GM12878 (cell line): ENCODE results near the gene PLEKHH1. TPM values are rescaled to one million over a fixed set of nuclear protein-coding genes. Genes with fewer than 3 reads are reported as not detected.

Source experiments
- ATAC-seq: fragments of 200-7000 bp; cut with Tn5 transposase; 3 replicates; pipeline ENCODE4 v1.9.1; 2020; ENCODE audit warnings: mild to moderate bottlenecking, moderate library complexity
- BruUV-seq: library from RNA; stranded (reverse); fragments of 400-500 nt; replicated peaks from 2 replicates; lab custom pipeline; 2021; lab: Mats Ljungman, UMichigan
- CTCF ChIA-PET: fragments of 300-600 bp; sonication (Branson Sonifier 250); formaldehyde crosslinking; extraction: SDS; loops from one replicate; lab custom pipeline; 2021; ENCODE audit warnings: inconsistent platforms; lab: Yijun Ruan, JAX
- POLR2A ChIA-PET: fragments of 350-600 bp; formaldehyde crosslinking; extraction: SDS; loops from one replicate; lab custom pipeline; 2021; ENCODE audit warnings: inconsistent platforms; lab: Charles Lee
- RAD21 ChIA-PET: fragments of 300-600 bp; sonication (Branson Sonifier 250); formaldehyde crosslinking; loops from one replicate; lab custom pipeline; 2023; ENCODE audit warnings: antibody characterized with exemption; ENCODE audit not compliant: unreplicated experiment; lab: Charles Lee
- SMC1A ChIA-PET: fragments of 300-600 bp; sonication (Branson Sonifier 250); formaldehyde crosslinking; loops from one replicate; lab custom pipeline; 2023; ENCODE audit not compliant: unreplicated experiment, uncharacterized antibody; lab: Charles Lee
- DNase-seq: peaks from one replicate; pipeline ENCODE4 v3.0.0-alpha.2; 2011; ENCODE audit warnings: low read depth, low spot score
- FAIRE-seq: peaks from 3 replicates; lab custom pipeline; 2011; peaks lifted over from hg19 to GRCh38; lab: Jason Lieb, UNC
- H2AFZ ChIP-seq: 2 replicates; pipeline ENCODE4 v1.6.0; 2011; ENCODE audit warnings: low read depth, low read length, control low read depth; ENCODE audit not compliant: control insufficient read depth
- H3K27ac ChIP-seq: 2 replicates; pipeline ENCODE4 v1.5.1; 2011; ENCODE audit warnings: control low read depth; ENCODE audit not compliant: control insufficient read depth, insufficient read depth
- H3K27me3 ChIP-seq, 2 experiments: replicated peaks in 1 of 2; 2 replicates each; pipeline versions ENCODE4 v1.6.0 to v1.6.1; 2011; ENCODE audit warnings: low read length in 1 of 2; ENCODE audit not compliant: control insufficient read depth in 2 of 2, insufficient read depth in 2 of 2
- H3K36me3 ChIP-seq, 2 experiments: 2 replicates each; pipeline ENCODE4 v1.5.1; 2011; ENCODE audit warnings: low read length in 1 of 2; ENCODE audit not compliant: control insufficient read depth in 2 of 2, insufficient read depth in 2 of 2
- H3K4me1 ChIP-seq: 2 replicates; pipeline ENCODE4 v1.6.1; 2011; ENCODE audit warnings: mild to moderate bottlenecking, low read length, moderate library complexity, mixed read lengths; ENCODE audit not compliant: control insufficient read depth, insufficient read depth
- H3K4me2 ChIP-seq: 2 replicates; pipeline ENCODE4 v1.6.0; 2011; ENCODE audit warnings: control low read depth; ENCODE audit not compliant: control insufficient read depth, insufficient read depth
- H3K4me3 ChIP-seq: fragments of 200-600 bp; sonication (generic); 2 replicates; pipeline ENCODE4 v1.5.1; 2016
- H3K79me2 ChIP-seq: 2 replicates; pipeline ENCODE4 v1.6.0; 2011; ENCODE audit warnings: low read length; ENCODE audit not compliant: control insufficient read depth, insufficient read depth
- H3K9ac ChIP-seq: 2 replicates; pipeline ENCODE4 v1.8.0; 2011; ENCODE audit warnings: low read length, control low read depth, mixed read lengths; ENCODE audit not compliant: control insufficient read depth, insufficient read depth
- H3K9me3 ChIP-seq: replicated peaks from 3 replicates; pipeline ENCODE4 v1.5.1; 2011; ENCODE audit warnings: mild to moderate bottlenecking, low read length; ENCODE audit not compliant: control insufficient read depth, insufficient read depth
- H4K20me1 ChIP-seq: 2 replicates; pipeline ENCODE4 v1.6.0; 2011; ENCODE audit not compliant: control insufficient read depth, insufficient read depth
- BHLHE40 ChIP-seq, 2 experiments: fragments of 450-650 bp in 1 of 2; IDR thresholded peaks; 2 replicates each; pipeline ENCODE4 v1.6.1; 2011 to 2017; ENCODE audit warnings: low read depth in 2 of 2, borderline replicate concordance in 1 of 2, improper control_type of control experiment in 1 of 2, low read length in 1 of 2, mild to moderate bottlenecking in 1 of 2
- CBX5 ChIP-seq: sonication (generic); IDR thresholded peaks from 2 replicates; pipeline ENCODE4 v1.6.1; 2016; ENCODE audit warnings: low read depth, moderate library complexity, mild to moderate bottlenecking, inconsistent platforms
- DPF2 ChIP-seq: fragments of 450-650 bp; IDR thresholded peaks from 2 replicates; pipeline ENCODE4 v1.6.1; 2017; ENCODE audit warnings: mild to moderate bottlenecking
- ETV6 ChIP-seq, 2 experiments: fragments of 450-650 bp in 1 of 2; IDR thresholded peaks in 1 of 2; conservative IDR thresholded peaks in 1 of 2; 2 replicates each; pipeline ENCODE4 v1.6.1; 2014; ENCODE audit warnings: antibody characterized with exemption in 1 of 2, borderline replicate concordance in 1 of 2, low read depth in 1 of 2, mild to moderate bottlenecking in 1 of 2, moderate library complexity in 1 of 2
- FOXK2 ChIP-seq: fragments of 450-650 bp; IDR thresholded peaks from 2 replicates; pipeline ENCODE4 v1.6.1; 2017; ENCODE audit warnings: mild to moderate bottlenecking, moderate library complexity
- MXI1 ChIP-seq: fragments of 150-350 bp; IDR thresholded peaks from 2 replicates; pipeline ENCODE4 v1.6.1; 2011; ENCODE audit warnings: low read depth, mild to moderate bottlenecking, inconsistent platforms, low read length, improper control_type of control experiment
- NBN ChIP-seq: fragments of 450-650 bp; IDR thresholded peaks from 2 replicates; pipeline ENCODE4 v1.6.1; 2016
- NFXL1 ChIP-seq: fragments of 450-650 bp; IDR thresholded peaks from 2 replicates; pipeline ENCODE4 v1.6.1; 2017; ENCODE audit warnings: antibody characterized with exemption, mild to moderate bottlenecking, borderline replicate concordance
- NR2C1 ChIP-seq: fragments of 450-650 bp; IDR thresholded peaks from 2 replicates; pipeline ENCODE4 v1.6.1; 2017; ENCODE audit warnings: antibody characterized with exemption, mild to moderate bottlenecking, moderate library complexity
- POLR2A ChIP-seq: IDR thresholded peaks from 2 replicates; pipeline ENCODE4 v1.6.1; 2011; ENCODE audit warnings: low read depth, mild to moderate bottlenecking, low read length
- POLR2AphosphoS2 ChIP-seq: IDR thresholded peaks from 2 replicates; pipeline ENCODE4 v1.6.1; 2011; ENCODE audit warnings: low read depth, mild to moderate bottlenecking, low read length, improper control_type of control experiment, moderate library complexity
- SREBF1 ChIP-seq: IDR thresholded peaks from 2 replicates; pipeline ENCODE4 v1.6.1; 2012; ENCODE audit warnings: mild to moderate bottlenecking, low read length
- SREBF2 ChIP-seq: IDR thresholded peaks from 2 replicates; pipeline ENCODE4 v1.6.1; 2012; ENCODE audit warnings: mild to moderate bottlenecking, low read length
- STAT3 ChIP-seq: IDR thresholded peaks from 2 replicates; pipeline ENCODE4 v1.6.1; 2011; ENCODE audit warnings: low read depth, low read length, improper control_type of control experiment
- SUZ12 ChIP-seq: fragments of 200-600 bp; sonication (generic); IDR thresholded peaks from one replicate; pipeline ENCODE4 v1.6.1; 2018; ENCODE audit warnings: antibody characterized with exemption, mild to moderate bottlenecking; ENCODE audit not compliant: unreplicated experiment
- TCF3 ChIP-seq: IDR thresholded peaks from 2 replicates; pipeline ENCODE4 v1.6.1; 2012; ENCODE audit warnings: low read depth, mild to moderate bottlenecking, low read length, borderline replicate concordance; ENCODE audit not compliant: insufficient read depth
- TCF7 ChIP-seq: IDR thresholded peaks from 2 replicates; pipeline ENCODE4 v1.6.1; 2014; ENCODE audit warnings: antibody characterized with exemption, borderline replicate concordance
- WRNIP1 ChIP-seq: IDR thresholded peaks from 2 replicates; pipeline ENCODE4 v1.6.1; 2011; ENCODE audit warnings: low read depth, low read length, improper control_type of control experiment, borderline replicate concordance
- ZNF217 ChIP-seq: fragments of 450-650 bp; IDR thresholded peaks from 2 replicates; pipeline ENCODE4 v1.6.1; 2017; ENCODE audit warnings: antibody characterized with exemption, mild to moderate bottlenecking
- ZZZ3 ChIP-seq: IDR thresholded peaks from 2 replicates; pipeline ENCODE4 v1.6.1; 2011; ENCODE audit warnings: low read depth; ENCODE audit not compliant: control insufficient read depth, insufficient read length
- WGBS: methylation state at CpG from one replicate; pipeline ENCODE4 v1.1.6; 2016; ENCODE audit warnings: low lambda C conversion rate; ENCODE audit not compliant: insufficient replicate concordance, insufficient coverage; ENCODE audit errors: missing lambda C conversion rate; 5-methylcytosine and 5-hydroxymethylcytosine counted together
- in situ Hi-C: fragments of 300-500 bp; cut with MboI; formaldehyde crosslinking; loops from 9 replicates; pipeline ENCODE4 v1.14.3; 2018; ENCODE audit warnings: mixed read lengths
- intact Hi-C: fragments of 100-400 bp; cut with micrococcal nuclease; formaldehyde crosslinking; loops from one replicate; pipeline ENCODE4 v1.14.2; 2022; ENCODE audit not compliant: unreplicated experiment
- polyA plus RNA-seq, 11 experiments: library from polyadenylated mRNA; depleted of rRNA in 4 of 11; unstranded in 6 of 11; stranded (reverse) in 5 of 11; fragments of >200 nt; fragmentation: Nextera tagmentation in 4 of 11; fragmentation: Illumina TruSeq in 1 of 11; extraction: Ambion mirVana in 4 of 11; extraction: Trizol in 1 of 11; gene quantifications; 1 replicate in 1 of 11; 2 replicates in 10 of 11; pipeline versions ENCODE4 v1.2.1 to v1.2.3, GENCODE V29; 2011 to 2016; ENCODE audit warnings: inconsistent platforms in 2 of 11, missing spikeins in 2 of 11, low read depth in 1 of 11
- total RNA-seq, 4 experiments: library from RNA; depleted of rRNA in 3 of 4; stranded (reverse); fragments of >200 nt in 3 of 4; fragmentation: Illumina TruSeq in 1 of 4; extraction: Trizol in 1 of 4; gene quantifications; 2 replicates each; pipeline versions ENCODE4 v1.2.1 to v1.2.3, GENCODE V29; 2013 to 2021

PLEKHH1 gene
- total and polyA plus RNA-seq, 10 of the 15 experiments (the other 5 are each of a cell fraction or from before 2014, with no cell fraction given): 0.11 to 0.95 (median 0.41) TPM

- SMC1A ChIA-PET: interaction anchor here (0.7 to 1.5 kb wide), 3 partner anchors 73 to 74 kb away, joined by 3 to 4 read pairs (median 3); no protein-coding TSS in a partner anchor
- Histone ChIP-seq H2AFZ (no peak overlapping the region), H3K36me3 (no peaks in the 10 kb centered on the region), H3K4me2 (no peak overlapping the region), H3K4me3 (no peak overlapping the region), H3K9me3 (no peaks in the 10 kb centered on the region), H3K27me3 (no peaks in the 10 kb centered on the region), H3K4me1 (no peaks in the 10 kb centered on the region), H3K27ac (no peak overlapping the region), H4K20me1 (no peaks in the 10 kb centered on the region), H3K9ac (no peak overlapping the region), H3K79me2 (no peaks in the 10 kb centered on the region)
- in situ Hi-C loops (no loop called here), intact Hi-C loops (no loop called here)
- CTCF ChIA-PET: interaction anchor here (0.8 to 3.1 kb wide), 2 partner anchors 11 to 74 kb away, joined by 3 to 14 read pairs; partner anchors contain the start of gene ARG2
- FAIRE-seq (no peak), DNase-seq (no peak), ATAC-seq (no peak)
- RAD21 ChIA-PET: no interaction called here
- WGBS: 50% methylated on average over 4 of the region's 4 CpGs
- BruUV-seq: no TSS peak
- POLR2A ChIA-PET: no interaction called here
- TF ChIP-seq BHLHE40 (IDR thresholded peaks at IDR 0.05; ENCODE audit: borderline replicate concordance in 1 of 2, low read depth in 2 of 2, low read length in 1 of 2) (no peak), SREBF1 (no peak)
These were observed 97.1 kb downstream of the PLEKHH1 start for GRCh38 chr14:67630186-67630585.

- intact Hi-C loops: no loop called here
- Histone ChIP-seq H3K79me2 (no peaks in the 10 kb centered on the region), H3K9ac (no peak overlapping the region), H3K27ac (no peak overlapping the region), H4K20me1 (no peaks in the 10 kb centered on the region), H3K27me3 (no peaks in the 10 kb centered on the region)
- RAD21 ChIA-PET: interaction anchor here (0.5 kb wide), 1 partner anchor 200 kb away, joined by 3 read pairs; no protein-coding TSS in a partner anchor
- POLR2A ChIA-PET: interaction anchor here (0.9 kb wide), 1 partner anchor 11 kb away, joined by 5 read pairs; no protein-coding TSS in a partner anchor
- ATAC-seq: no peak
- CTCF ChIA-PET: interaction anchor here (0.8 to 1.6 kb wide), 3 partner anchors 21 to 77 kb away, joined by 3 to 6 read pairs (median 3); no protein-coding TSS in a partner anchor
- no peak for FAIRE-seq
- TF ChIP-seq ZZZ3: no peak
- TF ChIP-seq NFXL1: no peak
- TF ChIP-seq SUZ12: no peak
- no peak for TF ChIP-seq NBN
- no peak for TF ChIP-seq MXI1
- TF ChIP-seq SREBF2: no peak
- no peak for TF ChIP-seq ZNF217
- no peak for TF ChIP-seq DPF2
- TF ChIP-seq POLR2AphosphoS2: no peak
- no peak for TF ChIP-seq TCF7
- no peak for TF ChIP-seq FOXK2
- no peak for TF ChIP-seq CBX5
- TF ChIP-seq TCF3: no peak
- no peak for TF ChIP-seq WRNIP1
- TF ChIP-seq ETV6 (conservative IDR thresholded peaks at IDR 0.05 in 1 of 2, IDR thresholded peaks at IDR 0.05 in 1 of 2; ENCODE audit: borderline replicate concordance in 1 of 2, low read depth in 1 of 2): no peak
- TF ChIP-seq POLR2A: no peak
- TF ChIP-seq STAT3: no peak
- no peak for TF ChIP-seq NR2C1
- TF ChIP-seq, all 136 proteins: peak for 0
- Histone ChIP-seq H3K4me1 (no peaks in the 10 kb centered on the region), H3K4me2 (no peak overlapping the region), H3K4me3 (no peak overlapping the region), H3K36me3 (no peaks in the 10 kb centered on the region), H2AFZ (no peak overlapping the region), H3K9me3 (no peaks in the 10 kb centered on the region)
- in situ Hi-C loops: no loop called here
- DNase-seq: no peak
- SMC1A ChIA-PET: interaction anchor here (1.0 to 1.5 kb wide), 5 partner anchors 10 to 74 kb away, joined by 3 to 7 read pairs (median 3); no protein-coding TSS in a partner anchor
- no TSS peak for BruUV-seq
- 38% methylated on average over 5 of the region's 5 CpGs for WGBS
These were observed 97.8 kb downstream of the PLEKHH1 start for GRCh38 chr14:67630938-67631337.
